DOHH2 (cell line): ENCODE data around the gene SCN5A.

Source experiments
- CTCF ChIP-seq: fragments of 200-600 bp; sonication (generic); IDR thresholded peaks from one replicate; pipeline ENCODE4 v1.5.1; 2014; ENCODE audit warnings: antibody characterized with exemption, mild to moderate bottlenecking, low read depth, low read length; ENCODE audit not compliant: poor library complexity, severe bottlenecking
- EZH2phosphoT487 ChIP-seq: fragments of 200-600 bp; sonication (generic); IDR thresholded peaks from 2 replicates; pipeline ENCODE4 v1.6.1; 2017; ENCODE audit warnings: borderline replicate concordance, mild to moderate bottlenecking, antibody characterized with exemption, low read length, moderate library complexity, mixed read lengths

- TF ChIP-seq CTCF (no peak), EZH2phosphoT487 (no peak)
Observed at GRCh38 chr3:38500688-38501417, 148.6 kb downstream of the SCN5A start.
